ENCODE measurements around the gene TRAF3. TPM values are rescaled to one million over a fixed set of nuclear protein-coding genes. Genes with fewer than 3 reads are reported as not detected.

Gene TRAF3
- total RNA-seq, 4 donors from 2014 or later, result 15.9 to 24.9 (median 18.6) TPM

- Histone ChIP-seq H3K27me3 (no peaks in the 10 kb centered on the region), H3K4me1 (no peaks in the 10 kb centered on the region), H3K27ac (no peak overlapping the region), H3K9me3 (no peaks in the 10 kb centered on the region), H3K36me3 (no peaks in the 10 kb centered on the region), H3K4me3 (replicated peaks in 1 of 3) (no peak overlapping the region)
- no peak for DNase-seq
- TF ChIP-seq CTCF (IDR thresholded peaks at IDR 0.05) (no peak), POLR2A (IDR thresholded peaks at IDR 0.05) (no peak)
- intact Hi-C loops (cut with DNase I), result no loop called here
- 74 to 88% methylated on average over 7 to 10 of the region's 14 CpGs for WGBS, 2 donors
Observed at GRCh38 chr14:102752239-102752847, 24.9 kb upstream of the TRAF3 start.

GRCh38 chr14:102754370-102755262 lies 22.6 kb upstream of the TRAF3 start:
- 83 to 87% methylated on average over 17 of the region's 17 CpGs for WGBS, 2 donors
- Histone ChIP-seq H3K4me3 (replicated peaks in 1 of 3) (no peak overlapping the region), H3K36me3 (no peaks in the 10 kb centered on the region), H3K9me3 (no peaks in the 10 kb centered on the region), H3K27ac (no peak overlapping the region), H3K4me1 (no peaks in the 10 kb centered on the region), H3K27me3 (no peaks in the 10 kb centered on the region)
- DNase-seq, result no peak
- intact Hi-C loops (cut with DNase I), result no loop called here
- no peak for TF ChIP-seq POLR2A (IDR thresholded peaks at IDR 0.05)
- TF ChIP-seq CTCF (IDR thresholded peaks at IDR 0.05), result no peak

GRCh38 chr14:102757646-102758045 lies 19.6 kb upstream of the TRAF3 start:
- Histone ChIP-seq H3K4me1 (peaks cover 5 to 6% of the 10 kb centered on the region in 2 donors), H3K27ac (no peak overlapping the region), H3K4me3 (replicated peaks in 1 of 3) (no peak overlapping the region), H3K9me3 (no peaks in the 10 kb centered on the region), H3K36me3 (no peaks in the 10 kb centered on the region), H3K27me3 (no peaks in the 10 kb centered on the region)
- 90 to 93% methylated on average over 8 to 11 of the region's 11 CpGs for WGBS, 2 donors
- DNase-seq, result no peak
- no peak for TF ChIP-seq POLR2A (IDR thresholded peaks at IDR 0.05)
- no peak for TF ChIP-seq CTCF (IDR thresholded peaks at IDR 0.05)
- intact Hi-C loops (cut with DNase I), result no loop called here

GRCh38 chr14:102758087-102758486 lies 19.2 kb upstream of the TRAF3 start:
- no peaks in the 10 kb centered on the region for H3K36me3 ChIP-seq
- no peak overlapping the region for H3K27ac ChIP-seq
- no peak for DNase-seq
- no peaks in the 10 kb centered on the region for H3K27me3 ChIP-seq
- H3K4me1 ChIP-seq, result peaks cover 5 to 6% of the 10 kb centered on the region in 2 donors
- no peak for TF ChIP-seq POLR2A (IDR thresholded peaks at IDR 0.05)
- no peak for TF ChIP-seq CTCF (IDR thresholded peaks at IDR 0.05)
- no peak overlapping the region for H3K4me3 ChIP-seq (replicated peaks in 1 of 3)
- H3K9me3 ChIP-seq, result no peaks in the 10 kb centered on the region
- intact Hi-C loops (cut with DNase I), result no loop called here
- WGBS, 2 donors, result 85 to 87% methylated on average over 5 of the region's 5 CpGs

All from thyroid gland (tissue), 4 donors.